Loucy (cell line): ENCODE data around the gene KPNA1.

ENCODE experiments used
- CTCF ChIP-seq: fragments of 200-600 bp; sonication (generic); conservative IDR thresholded peaks from 2 replicates; pipeline ENCODE4 v1.5.1; 2014; ENCODE audit warnings: mild to moderate bottlenecking, antibody characterized with exemption, low read length
- EZH2phosphoT487 ChIP-seq: fragments of 200-600 bp; IDR thresholded peaks from 2 replicates; pipeline ENCODE4 v1.6.1; 2018; ENCODE audit warnings: antibody characterized with exemption, mild to moderate bottlenecking, moderate library complexity, borderline replicate concordance

- TF ChIP-seq CTCF (no peak), EZH2phosphoT487 (no peak)
Measured at GRCh38 chr3:122496508-122496907, 18.2 kb downstream of the KPNA1 start.
